Measurements from ENCODE around the gene SSR2. TPM values are rescaled to one million over a fixed set of nuclear protein-coding genes. Genes with fewer than 3 reads are reported as not detected.

The SSR2 gene
- total RNA-seq, 1 donor from 2014 or later, result 199 TPM

DNA sequence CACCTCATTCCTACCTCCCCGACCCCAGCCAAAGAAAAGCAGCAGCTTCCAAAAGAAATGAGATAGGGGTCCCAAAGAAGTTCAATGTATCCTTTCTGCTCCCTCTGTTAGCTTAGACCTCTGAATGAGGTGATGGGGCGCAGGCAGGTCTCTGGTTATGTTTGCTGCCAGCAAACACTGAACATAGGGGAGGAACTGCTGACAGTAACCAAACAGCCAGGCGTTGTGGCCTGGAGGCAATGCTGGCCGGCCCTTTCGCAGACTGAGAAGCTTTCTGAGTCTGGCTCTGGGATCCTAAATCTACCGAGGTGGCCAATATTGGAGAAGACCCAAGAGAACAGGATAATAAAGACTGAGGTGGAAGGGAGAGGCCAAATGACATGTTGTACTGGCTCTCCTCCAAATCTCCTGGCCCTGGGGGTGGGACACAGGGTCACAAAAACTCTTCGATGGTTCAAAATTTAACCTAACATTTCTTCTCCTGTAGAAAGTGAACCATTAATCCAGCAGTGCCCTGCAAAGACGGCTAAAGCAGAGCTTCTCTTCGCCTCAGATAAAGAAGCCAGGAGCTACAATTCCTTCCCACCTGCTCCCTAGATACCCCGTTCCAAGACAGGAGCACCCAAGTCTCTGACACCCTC, 19.6 kb downstream of the SSR2 start:
- no peaks in the 10 kb centered on the region for H3K4me1 Mint-ChIP-seq (ENCODE audit: low read depth, unreplicated experiment)
- no peaks in the 10 kb centered on the region for H3K36me3 Mint-ChIP-seq (ENCODE audit: unreplicated experiment)
- H3K27ac Mint-ChIP-seq (ENCODE audit: unreplicated experiment), result no peak overlapping the region
- no peak overlapping the region for H3K4me3 Mint-ChIP-seq (ENCODE audit: unreplicated experiment)
- no peaks in the 10 kb centered on the region for H3K9me3 Mint-ChIP-seq (ENCODE audit: unreplicated experiment)
- DNase-seq, result no peak
- no peaks in the 10 kb centered on the region for H3K27me3 Mint-ChIP-seq (ENCODE audit: unreplicated experiment)
- TF ChIP-seq, protein P1, sequence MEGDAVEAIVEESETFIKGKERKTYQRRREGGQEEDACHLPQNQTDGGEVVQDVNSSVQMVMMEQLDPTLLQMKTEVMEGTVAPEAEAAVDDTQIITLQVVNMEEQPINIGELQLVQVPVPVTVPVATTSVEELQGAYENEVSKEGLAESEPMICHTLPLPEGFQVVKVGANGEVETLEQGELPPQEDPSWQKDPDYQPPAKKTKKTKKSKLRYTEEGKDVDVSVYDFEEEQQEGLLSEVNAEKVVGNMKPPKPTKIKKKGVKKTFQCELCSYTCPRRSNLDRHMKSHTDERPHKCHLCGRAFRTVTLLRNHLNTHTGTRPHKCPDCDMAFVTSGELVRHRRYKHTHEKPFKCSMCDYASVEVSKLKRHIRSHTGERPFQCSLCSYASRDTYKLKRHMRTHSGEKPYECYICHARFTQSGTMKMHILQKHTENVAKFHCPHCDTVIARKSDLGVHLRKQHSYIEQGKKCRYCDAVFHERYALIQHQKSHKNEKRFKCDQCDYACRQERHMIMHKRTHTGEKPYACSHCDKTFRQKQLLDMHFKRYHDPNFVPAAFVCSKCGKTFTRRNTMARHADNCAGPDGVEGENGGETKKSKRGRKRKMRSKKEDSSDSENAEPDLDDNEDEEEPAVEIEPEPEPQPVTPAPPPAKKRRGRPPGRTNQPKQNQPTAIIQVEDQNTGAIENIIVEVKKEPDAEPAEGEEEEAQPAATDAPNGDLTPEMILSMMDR (IDR thresholded peaks at IDR 0.05; ENCODE audit: partially characterized antibody, unreplicated experiment), result no peak

DNA sequence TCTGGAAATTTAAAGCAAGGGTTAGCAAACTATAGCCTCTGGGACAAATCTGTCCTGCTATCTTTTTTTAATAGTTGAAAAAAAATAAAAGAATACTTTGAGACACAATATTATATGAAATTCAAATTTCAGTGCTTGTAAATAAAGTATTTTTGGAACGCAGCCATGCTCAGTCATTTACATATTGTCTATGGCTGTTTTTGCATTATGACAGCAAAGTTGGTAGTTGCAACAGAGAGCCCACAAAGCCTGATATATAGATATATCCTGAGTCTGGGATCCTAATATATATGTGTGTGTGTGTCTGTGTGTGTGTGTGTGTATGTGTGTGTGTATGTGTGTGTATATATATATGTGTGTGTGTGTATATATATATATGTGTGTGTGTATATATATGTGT, 20.8 kb downstream of the SSR2 start:
- H3K27me3 Mint-ChIP-seq (ENCODE audit: unreplicated experiment), result no peaks in the 10 kb centered on the region

DNA sequence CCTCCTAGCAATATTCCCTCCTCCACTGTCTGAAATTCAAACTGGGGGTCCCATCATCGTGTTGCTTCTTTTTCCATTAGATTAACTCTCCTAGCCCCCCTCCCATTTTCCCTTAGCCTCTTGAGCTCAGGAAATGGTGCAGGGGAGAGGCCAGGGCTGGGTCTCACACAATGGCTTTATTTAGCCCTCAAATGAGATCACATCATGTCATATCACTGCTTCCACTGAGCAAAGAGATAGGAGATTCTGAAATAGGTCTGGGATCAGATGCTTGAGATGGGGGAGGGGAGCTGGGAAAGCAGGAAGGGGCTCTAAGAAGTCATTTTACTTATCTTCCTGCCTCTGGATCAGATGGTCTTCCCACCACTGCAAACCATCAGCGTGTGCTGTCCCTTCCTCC, 24.6 kb downstream of the SSR2 start:
- no peak for DNase-seq
- Mint-ChIP-seq H3K9me3 (ENCODE audit: unreplicated experiment) (peaks cover 7% of the 10 kb centered on the region), H3K27ac (ENCODE audit: unreplicated experiment) (peak overlapping the region; percentile 19), H3K27me3 (ENCODE audit: unreplicated experiment) (peaks cover 6% of the 10 kb centered on the region), H3K36me3 (ENCODE audit: unreplicated experiment) (no peaks in the 10 kb centered on the region), H3K4me1 (ENCODE audit: low read depth, unreplicated experiment) (peaks cover 3% of the 10 kb centered on the region), H3K4me3 (ENCODE audit: unreplicated experiment) (no peak overlapping the region)
- TF ChIP-seq, protein P1 (IDR thresholded peaks at IDR 0.05; ENCODE audit: partially characterized antibody, unreplicated experiment), result no peak

More for the DNA sequence above, 20.8 kb downstream of the SSR2 start:
- H3K27ac Mint-ChIP-seq (ENCODE audit: unreplicated experiment), result no peak overlapping the region
- H3K4me3 Mint-ChIP-seq (ENCODE audit: unreplicated experiment), result no peak overlapping the region
- DNase-seq, result no peak
- peaks cover 3% of the 10 kb centered on the region for H3K9me3 Mint-ChIP-seq (ENCODE audit: unreplicated experiment)
- no peaks in the 10 kb centered on the region for H3K4me1 Mint-ChIP-seq (ENCODE audit: low read depth, unreplicated experiment)
- H3K36me3 Mint-ChIP-seq (ENCODE audit: unreplicated experiment), result no peaks in the 10 kb centered on the region
- TF ChIP-seq, protein P1 (IDR thresholded peaks at IDR 0.05; ENCODE audit: partially characterized antibody, unreplicated experiment), result no peak

DNA sequence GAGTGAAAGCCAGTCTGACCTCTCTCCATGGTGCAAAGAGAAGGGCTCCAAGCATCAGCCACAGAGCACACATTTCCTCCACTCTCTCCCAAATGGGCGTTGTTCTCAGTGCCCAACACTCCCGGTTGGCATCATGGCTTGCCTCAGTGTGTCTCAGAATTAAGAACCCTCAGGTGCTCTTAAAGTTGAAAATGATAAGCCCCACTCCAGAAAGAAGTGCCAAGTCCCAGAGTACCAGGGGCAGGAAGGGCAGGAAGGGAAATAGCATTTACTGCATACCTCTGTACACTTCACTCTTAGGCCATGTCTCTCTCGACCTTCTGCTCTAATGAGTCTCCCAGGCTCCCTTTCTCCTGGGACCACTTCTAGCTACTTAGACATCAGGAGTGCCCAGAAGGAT, 27.2 kb downstream of the SSR2 start:
- H3K4me1 Mint-ChIP-seq (ENCODE audit: low read depth, unreplicated experiment), result peaks cover 3% of the 10 kb centered on the region
- DNase-seq, result no peak
- H3K27ac Mint-ChIP-seq (ENCODE audit: unreplicated experiment), result peak overlapping the region; percentile 28
- TF ChIP-seq, protein P1 (IDR thresholded peaks at IDR 0.05; ENCODE audit: partially characterized antibody, unreplicated experiment), result no peak
- H3K4me3 Mint-ChIP-seq (ENCODE audit: unreplicated experiment), result no peak overlapping the region
- H3K27me3 Mint-ChIP-seq (ENCODE audit: unreplicated experiment), result peaks cover 6% of the 10 kb centered on the region
- no peaks in the 10 kb centered on the region for H3K36me3 Mint-ChIP-seq (ENCODE audit: unreplicated experiment)
- H3K9me3 Mint-ChIP-seq (ENCODE audit: unreplicated experiment), result peaks cover 7% of the 10 kb centered on the region

DNA sequence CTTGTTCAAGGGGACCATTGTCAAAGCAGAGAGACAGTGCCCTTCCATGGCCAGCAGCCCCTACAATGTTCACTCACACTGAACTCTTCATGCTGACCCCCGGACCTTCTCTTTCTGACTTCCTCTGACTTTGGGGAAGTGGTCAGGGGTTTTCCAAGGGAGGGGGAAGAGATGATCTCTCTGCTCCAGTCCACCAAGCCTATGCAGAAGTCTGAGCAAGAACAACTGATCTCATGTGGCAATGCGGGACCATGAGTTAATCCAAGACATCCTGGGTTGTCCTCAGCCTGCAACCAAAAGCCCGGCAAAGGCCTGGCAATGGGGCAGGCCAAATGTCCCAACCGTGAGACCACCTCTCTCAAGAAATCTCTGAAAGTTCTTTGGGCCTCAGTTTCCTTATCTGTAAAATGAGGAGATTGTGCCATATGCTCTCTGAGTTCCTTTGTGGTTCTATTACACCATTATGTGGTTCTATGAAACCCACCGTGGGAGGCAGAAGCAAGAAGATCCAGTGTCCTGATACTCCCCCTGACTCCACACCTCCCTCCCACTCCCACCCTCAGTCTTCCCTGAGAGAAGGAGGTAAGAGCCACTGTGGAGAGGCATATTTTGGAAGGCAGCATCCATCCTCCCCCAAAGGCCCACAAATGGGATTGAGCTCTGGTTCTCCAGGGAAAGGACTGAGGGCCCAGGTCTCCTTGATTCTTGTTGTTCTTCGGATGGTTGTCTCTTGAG, 30.6 kb downstream of the SSR2 start:
- Mint-ChIP-seq H3K4me3 (ENCODE audit: unreplicated experiment) (no peak overlapping the region), H3K27me3 (ENCODE audit: unreplicated experiment) (peaks cover 9% of the 10 kb centered on the region), H3K36me3 (ENCODE audit: unreplicated experiment) (no peaks in the 10 kb centered on the region), H3K27ac (ENCODE audit: unreplicated experiment) (no peak overlapping the region), H3K9me3 (ENCODE audit: unreplicated experiment) (peaks cover 4% of the 10 kb centered on the region), H3K4me1 (ENCODE audit: low read depth, unreplicated experiment) (peaks cover 3% of the 10 kb centered on the region)
- DNase-seq, result no peak
- TF ChIP-seq, protein P1 (IDR thresholded peaks at IDR 0.05; ENCODE audit: partially characterized antibody, unreplicated experiment), result no peak

Measured in glutamatergic neuron (in vitro differentiated cells).